Limb (tissue), 2 donors: ENCODE measurements around the gene EIF4B.

Experiments
- DNase-seq, 2 donors: peaks; one replicate each; pipeline ENCODE4 v3.0.0-alpha.2; 2016; ENCODE audit errors: extremely low spot score in 2 of 2

The EIF4B gene

DNA sequence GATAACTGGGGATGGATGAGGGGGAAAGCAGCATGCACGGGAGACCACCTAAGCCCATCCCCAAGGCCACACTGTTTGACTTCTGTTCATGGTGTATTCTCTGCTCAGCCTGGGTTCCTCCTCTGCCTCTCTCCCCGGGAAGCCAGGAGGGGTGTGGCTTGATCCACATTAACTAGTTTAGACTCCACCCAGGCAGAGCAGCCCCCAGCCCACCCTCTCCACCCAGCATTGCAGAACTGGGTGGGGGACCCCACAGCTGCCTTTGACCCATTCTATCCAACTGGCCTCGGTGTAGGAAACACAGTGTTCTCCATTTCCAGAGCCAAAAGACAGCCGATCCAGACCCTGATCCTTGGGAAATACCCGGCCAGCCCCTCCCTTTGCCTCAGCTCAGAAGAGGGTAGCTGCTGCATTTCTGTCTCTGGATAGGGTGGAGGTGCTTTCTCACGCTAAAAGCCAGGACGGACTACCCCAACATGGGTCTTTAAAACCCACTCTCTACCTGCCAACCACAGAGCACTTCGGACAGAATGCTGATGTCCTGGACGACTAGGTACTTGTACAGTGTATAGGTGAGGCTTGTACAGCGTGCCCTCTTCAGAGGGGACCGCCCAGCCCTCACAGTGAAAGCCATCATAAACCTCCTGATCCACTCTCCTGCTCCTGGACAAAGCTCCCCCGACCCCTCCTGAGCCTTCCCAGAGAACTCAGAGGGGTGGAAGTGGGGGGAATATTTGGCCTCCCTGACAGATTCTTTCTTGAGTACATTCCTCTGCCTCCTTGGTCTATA lies 63.6 kb downstream of the EIF4B start:
- DNase-seq, result peak in 1 of 2 donors; percentile 43

DNA sequence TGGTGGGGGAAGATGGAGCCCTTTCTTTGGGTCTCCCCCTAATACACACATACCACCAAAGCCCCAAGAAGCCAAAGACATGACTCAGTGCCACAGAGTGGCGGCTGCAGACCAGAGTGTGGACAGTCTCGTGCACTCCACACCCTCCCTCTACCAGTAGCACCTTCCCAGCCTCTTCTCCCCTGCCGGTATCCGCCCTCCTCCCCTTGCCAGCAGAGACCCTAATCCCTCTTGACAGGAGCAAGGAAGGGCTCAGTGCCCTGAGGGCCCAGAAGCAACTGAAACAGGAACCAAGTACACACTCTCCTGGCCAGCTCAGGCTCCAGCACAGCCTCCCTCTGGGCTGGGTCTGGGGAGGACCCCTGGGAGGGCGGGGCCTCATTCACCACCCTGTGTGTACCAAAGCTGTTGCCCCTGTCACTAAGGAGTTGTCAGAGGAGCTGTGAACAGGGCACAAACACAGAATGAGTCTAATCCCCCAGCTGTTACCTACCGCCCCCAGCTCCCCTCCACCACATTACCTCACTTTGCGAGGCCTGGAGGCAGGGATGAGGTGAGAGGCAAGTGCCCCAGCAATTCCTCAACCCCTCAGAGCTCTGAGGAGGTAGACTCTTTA lies 64.7 kb downstream of the EIF4B start:
- no peak for DNase-seq

DNA sequence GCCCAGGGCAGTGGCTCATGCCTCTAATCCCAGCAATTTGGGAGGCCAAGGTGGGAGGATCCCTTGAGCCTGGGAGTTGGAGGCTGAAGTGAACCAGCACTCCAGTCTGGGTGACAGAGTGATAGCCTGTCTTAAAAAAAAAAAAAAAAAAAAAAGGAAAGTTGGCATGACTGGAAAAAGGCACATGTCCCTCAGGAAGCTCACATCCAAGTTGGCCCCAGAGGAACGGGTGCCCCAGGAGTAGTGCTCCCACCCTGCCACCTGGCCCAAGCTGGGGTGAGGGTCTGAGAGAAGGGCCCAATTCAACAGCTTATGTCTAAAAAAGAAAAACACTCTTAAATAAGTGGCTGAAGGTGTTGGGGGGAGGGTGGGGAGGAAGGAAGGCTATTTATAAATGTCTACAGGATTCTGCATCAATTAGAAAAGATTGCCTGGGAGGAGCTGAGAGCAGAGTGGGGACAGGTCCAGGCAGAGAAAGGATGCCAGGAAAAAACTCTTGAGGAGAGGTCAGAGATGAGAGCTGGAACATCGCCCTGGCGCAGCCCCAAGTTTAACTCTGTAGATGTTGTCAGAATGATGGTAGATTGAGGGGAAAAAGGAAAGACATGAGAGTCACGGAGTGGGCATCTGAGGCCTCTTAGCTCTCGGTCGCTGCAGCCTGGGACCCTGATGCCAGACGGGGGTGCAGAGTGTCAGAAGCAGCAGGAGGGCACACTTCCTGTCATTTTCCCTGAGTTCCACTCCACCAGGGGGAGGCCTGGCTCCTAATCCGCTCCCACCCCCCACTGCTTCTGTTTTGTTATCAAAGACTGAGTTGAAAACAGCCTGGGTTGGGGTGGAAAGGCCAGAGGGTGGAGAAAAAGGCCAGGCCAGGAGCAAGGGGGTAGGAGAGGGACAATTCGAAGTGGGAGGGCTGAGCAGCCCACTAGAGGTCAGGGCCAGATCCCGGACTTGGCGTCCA lies 65.6 kb downstream of the EIF4B start:
- DNase-seq, result peak; percentile 50 to 66

DNA sequence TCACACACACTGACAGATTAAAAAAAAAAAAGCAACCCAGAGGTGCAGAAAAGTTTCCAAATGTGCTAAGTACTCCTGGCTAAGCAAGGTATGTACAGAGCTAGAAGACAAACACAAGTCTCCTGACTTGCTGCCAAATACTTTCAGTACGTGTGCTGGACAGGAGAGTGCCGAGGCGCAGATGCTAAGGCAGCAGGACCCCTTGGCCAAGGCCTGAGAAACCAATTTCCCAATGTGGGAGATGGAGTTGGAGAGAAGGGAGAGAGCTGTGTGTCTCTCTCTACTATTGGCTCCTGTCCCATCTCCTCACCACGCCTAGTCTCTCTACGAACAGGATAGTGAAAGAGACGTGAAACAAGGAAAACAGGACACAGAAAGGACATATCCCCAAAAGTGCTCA lies 67.6 kb downstream of the EIF4B start:
- DNase-seq, result no peak

DNA sequence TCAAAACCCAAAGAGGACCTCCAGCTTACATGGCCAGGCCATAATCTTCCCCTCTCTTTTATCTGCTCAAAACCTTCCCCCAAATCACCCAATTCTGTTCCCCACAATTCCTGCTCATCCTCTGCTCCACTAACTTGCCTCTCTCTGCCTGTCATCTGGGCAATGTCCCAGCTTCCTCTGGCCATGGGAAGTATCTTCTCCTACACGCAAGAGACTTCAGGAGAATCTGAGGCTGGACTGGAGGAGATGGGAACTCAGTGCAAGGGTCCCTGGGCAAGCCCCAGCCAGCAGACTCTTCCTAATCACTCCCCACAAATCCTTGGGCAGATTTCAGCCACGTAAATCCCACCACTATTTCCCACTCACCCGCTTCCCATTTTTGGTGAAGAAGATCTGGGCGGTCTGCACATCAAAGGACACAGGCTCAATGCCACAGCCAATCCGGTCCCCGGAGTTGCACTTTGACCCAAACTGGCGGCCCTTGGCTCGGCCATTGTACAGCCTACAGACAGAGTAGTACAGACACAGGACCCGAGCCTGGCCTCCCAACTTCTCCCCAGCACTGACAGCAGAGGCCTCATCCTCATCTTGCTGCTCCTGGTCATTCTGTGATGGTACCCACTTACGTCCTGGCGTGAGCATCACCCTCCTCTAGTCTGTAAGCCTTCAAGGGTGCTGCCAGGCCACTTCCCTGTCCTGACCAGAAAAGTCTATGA lies 68.2 kb downstream of the EIF4B start:
- no peak for DNase-seq

DNA sequence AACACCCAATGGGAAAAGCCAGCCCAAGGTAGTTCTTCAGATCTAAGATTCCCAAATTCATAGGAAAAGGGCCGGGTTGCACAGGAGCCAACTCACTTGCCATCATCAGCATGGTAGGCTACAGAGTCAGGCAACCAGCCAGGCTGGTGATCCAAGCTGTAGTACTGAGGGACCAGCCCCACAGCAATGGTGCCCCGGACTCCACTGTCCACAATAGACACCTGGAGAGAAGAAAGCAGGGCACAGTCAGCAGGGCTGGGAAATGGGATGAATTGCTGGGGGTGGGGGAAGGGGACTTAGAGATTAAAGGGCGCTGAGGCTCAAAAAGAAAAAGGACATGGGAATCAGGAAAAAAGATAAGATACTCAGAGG lies 68.7 kb downstream of the EIF4B start:
- DNase-seq, result no peak

DNA sequence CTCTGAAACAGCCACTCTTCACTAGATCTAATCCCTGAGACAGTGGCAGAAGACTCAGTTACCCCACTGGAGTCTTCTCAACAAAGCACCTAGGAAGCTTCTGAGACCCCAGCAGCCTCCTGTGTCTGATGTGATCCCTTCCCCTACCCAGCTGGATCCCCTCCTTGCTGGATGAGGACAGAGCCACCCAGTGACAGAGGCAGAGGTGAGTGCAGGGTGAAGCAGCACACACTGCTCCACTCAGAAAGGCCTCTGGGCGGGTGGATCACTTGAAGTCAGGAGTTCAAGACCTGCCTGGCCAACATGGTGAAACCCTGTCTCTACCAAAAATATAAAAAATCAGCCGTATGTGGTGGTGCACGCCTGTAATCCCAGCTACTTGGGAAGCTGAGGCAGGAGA lies 70.2 kb downstream of the EIF4B start:
- no peak for DNase-seq

DNA sequence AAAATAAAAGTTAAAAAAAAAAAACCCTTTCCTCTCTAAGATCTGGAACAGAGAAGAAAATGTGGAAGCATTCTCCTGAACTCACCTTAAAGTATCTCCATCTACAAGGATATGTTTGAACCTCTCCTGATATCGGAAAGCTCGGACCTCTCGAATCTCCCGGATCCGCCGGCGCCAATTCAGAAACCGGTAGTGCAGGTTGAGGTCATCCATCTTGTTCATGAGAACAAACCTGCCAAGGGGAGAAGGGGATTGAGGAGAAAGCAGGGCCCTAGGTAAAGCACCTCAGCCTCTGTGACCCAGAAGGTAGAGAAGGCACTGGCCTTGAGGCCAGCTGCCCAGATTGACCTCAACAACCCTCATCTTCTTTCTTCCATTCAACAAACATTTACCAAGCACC lies 70.8 kb downstream of the EIF4B start:
- no peak for DNase-seq

DNA sequence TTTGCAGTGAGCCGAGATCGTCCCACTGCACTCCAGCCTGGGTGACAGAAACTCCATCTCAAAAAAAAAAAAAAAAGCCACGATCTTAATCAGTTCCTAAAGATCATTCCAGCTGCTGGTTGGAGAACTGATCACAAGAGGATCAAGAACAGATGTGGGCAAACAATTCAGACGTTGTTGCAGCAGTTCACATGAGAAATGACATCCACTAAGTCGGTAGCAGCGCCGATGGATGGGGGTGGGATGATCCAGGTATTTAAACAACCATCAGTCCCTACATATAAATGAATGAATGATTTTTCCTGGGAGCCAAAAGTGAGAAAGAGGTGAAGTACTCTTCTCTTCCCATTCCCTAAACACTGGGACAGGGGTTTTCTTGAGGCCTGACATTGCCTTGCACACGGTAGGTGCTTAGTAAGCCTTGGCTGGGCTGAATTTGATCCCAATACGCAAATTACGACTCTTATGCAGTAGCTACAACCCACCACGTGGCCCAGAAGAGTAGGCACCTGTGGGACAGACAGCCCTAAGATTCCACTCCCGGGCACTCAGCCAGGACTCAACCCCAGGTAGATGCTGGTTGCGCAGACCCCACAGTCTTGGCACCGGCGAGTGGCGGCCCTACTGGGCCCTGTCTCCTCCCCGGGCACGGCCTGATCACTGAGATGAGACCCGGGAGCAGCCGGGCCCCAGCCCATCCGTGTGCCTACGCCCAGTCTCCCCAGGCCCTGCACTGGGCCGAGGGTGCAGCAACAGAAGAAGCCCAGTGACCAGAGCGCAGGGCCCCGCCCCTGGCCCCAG lies 72.4 kb downstream of the EIF4B start:
- no peak for DNase-seq

DNA sequence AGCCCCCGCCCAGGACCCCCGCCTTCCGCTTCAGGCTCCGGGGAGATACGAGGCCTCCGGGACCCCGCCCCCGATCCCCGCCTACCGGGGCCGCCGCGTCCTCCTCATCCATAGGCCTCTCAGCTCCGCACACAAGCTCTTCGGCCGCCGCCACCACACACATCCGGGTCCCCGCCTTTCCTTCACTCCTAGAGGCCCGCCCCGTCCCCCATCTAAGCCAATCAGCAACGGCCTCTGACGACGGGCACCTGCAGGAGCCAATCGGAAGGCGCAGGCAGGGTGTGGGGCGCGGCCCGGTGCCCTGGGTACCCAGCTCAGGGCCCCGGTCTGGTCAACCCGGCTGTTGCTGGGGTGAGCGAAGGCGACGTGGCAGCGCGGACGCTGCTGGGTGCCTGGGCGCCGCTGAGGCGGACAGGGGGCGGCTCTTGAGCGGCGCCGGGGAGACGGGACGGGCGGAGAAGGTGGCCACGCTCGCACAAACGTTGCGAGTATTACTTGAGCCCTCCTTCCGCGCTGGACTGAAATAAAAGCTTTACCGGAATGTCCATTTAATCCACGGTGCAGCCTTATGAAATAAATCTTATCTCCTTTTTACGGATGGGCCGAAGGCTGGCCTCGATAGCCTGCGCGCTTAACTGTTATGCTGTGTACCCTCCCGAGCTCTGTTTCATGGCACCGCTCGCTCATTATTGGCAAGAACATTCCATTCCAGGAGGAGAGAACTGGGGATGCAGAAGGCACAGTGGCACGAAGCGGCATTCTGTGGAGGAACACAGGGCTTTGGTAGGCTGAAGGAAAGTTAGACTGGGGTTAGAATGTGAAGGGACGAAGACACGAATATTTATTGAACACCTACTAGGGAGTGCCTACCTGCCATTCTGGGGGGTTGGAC lies 73.2 kb downstream of the EIF4B start, which contains the start of gene SPRYD3:
SPRYD3 (minus strand) TSS at position 165 of the 892 bp plus-strand sequence; CDS start at position 108, 57 bp downstream.
- peak; percentile 97 to 99 for DNase-seq

DNA sequence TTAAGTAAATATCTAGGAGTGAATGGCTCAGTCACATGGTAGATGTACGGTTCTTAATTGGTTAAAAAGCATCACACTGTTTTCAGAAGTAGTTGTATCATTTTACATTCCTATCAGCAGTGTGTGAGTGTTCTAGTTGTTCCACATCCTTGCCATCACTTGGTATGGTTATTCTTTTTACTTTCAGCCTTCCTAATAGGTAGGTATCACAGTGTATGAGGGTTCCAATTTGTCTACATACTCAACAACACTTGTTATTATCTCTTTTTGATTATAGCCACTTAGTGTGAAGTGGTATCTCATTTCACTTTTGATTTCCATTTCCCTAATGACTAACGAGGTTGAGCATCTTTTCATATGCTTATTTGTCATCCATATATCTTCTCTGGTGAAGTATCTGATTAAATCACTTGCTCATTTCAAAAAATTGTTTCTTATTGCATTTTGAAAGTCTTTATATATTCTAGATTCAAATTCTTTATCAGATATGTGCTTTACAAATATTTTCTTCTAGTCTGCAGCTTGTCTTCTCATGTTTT lies 76.5 kb downstream of the EIF4B start:
- no peak for DNase-seq

DNA sequence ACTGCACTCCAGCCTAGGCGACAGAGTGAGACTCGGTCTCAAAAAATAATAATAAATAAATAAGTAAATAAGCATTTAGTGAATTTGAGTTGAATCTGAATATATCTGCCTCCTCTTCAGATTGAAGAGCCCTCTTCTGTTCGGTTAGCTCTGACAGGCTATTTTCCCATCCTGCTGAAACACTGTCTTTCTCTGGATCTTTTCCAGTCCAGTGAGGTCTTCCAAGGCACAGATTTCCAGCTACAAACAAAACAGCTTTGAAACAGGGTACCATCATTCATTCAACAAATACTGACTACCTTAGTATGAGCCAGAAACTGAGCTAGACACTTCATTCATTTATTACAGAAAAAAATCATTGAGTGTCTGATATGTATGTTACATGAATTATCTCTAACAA lies 80.1 kb downstream of the EIF4B start:
- DNase-seq, result no peak

DNA sequence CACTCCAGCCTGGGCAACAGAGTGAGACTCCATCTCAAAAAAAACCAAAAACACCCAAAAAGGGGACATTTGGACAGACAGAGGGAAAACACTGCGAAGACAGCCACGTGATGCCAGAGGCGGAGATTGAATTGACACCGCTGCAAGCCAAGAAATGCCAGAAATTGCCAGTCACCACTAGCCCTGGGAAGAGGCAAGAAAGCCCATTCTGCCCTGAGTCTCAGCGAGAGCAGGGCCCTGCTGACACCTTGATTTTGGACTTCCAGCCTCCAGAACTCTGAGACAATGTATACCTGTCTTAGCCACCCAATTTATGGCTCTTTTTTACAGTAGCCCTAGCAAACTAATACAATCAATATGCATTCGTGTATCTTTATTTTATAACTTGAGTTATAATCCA lies 83.8 kb downstream of the EIF4B start:
- no peak for DNase-seq

DNA sequence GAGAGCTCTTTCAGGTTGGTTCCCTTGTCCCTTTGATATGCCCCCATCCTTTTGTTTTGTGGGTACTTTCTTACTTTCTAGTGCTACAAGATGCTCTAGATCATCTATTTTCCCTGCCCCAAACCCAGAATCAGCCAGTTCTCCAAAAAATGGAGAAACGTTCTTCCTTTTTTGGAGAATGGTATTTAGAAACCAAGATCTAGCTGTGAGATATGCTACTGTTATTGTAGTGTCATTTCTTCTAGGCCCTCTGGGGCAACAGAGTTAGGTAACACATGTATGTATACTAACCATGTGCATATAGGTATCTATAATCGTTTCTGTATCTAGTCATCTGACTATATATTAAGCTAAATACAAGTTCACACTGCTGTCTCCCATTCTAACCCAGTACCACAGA lies 84.3 kb downstream of the EIF4B start:
- DNase-seq, result no peak

DNA sequence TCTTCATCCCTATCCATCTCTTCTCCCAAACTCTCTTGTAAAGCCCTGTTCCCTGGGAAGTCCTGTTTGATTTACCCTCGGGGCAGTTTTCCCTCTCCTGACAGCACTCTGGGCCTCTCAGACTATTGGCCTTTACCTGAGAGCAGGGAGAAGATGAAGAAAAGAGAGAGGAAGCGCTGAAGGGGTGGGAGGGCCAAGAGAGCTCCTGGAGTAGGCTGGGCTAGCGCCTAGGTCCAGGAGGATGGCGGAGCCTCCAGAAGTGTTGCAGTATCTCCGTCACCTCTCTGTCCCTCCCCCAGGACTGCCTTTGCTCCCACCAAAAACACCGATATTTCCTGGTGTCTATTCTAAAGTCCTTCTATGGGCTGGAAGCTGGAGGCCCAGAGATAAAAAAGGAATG lies 85.5 kb downstream of the EIF4B start:
- no peak for DNase-seq
